ENCODE measurements around the gene VMP1. TPM values are rescaled to one million over a fixed set of nuclear protein-coding genes. Genes with fewer than 3 reads are reported as not detected.
"Not testable (repeated sequence)": the region's sequence is repeated elsewhere in the genome, so short reads cannot be mapped to it uniquely, and the experiment has no call there.

Gene VMP1
- total and polyA plus RNA-seq, 4 donors, result 43.3 to 507 (median 352) TPM

DNA sequence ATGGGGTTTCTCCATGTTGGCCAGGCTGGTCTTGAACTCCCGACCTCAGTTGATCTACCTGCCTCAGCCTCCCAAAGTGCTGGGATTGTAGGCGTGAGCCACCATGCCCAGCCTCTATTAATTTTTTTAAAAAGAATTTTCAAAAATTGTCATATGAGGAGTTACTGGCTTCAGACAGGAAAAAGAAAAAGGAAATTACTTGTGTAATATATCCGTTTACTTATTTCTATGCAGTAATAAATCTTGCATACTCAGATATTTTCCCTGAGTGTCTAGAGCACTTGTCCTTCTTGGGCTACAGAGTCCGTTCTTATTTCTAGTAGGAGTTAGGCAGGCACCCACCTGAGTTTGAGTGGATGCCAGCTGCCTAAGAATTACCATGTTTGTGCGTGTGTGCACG lies 85.8 kb downstream of the VMP1 start:
- no peaks in the 10 kb centered on the region for H3K9me3 ChIP-seq (ENCODE audit: control insufficient read depth, low read length)
- no peak overlapping the region for H3K27ac ChIP-seq (ENCODE audit: low read depth in 1 of 2, low read length in 2 of 2)
- ATAC-seq (ENCODE audit: low FRiP score) (no peak), DNase-seq (no peak)
- no peaks in the 10 kb centered on the region for H3K36me3 ChIP-seq (ENCODE audit: control insufficient read depth in 1 of 2, insufficient read depth in 2 of 2, low read length in 1 of 2)
- no peaks in the 10 kb centered on the region for H3K27me3 ChIP-seq (ENCODE audit: control insufficient read depth in 1 of 2, insufficient read depth in 2 of 2, low read length in 1 of 2)
- 79% methylated on average over 6 of the region's 6 CpGs; no CpG with 5 or more reads in 1 of the 2 donors for WGBS, 2 donors
- H3K4me3 ChIP-seq (ENCODE audit: low read length in 2 of 2), result no peak overlapping the region
- peaks cover 0 to 2% of the 10 kb centered on the region in 2 donors for H3K4me1 ChIP-seq (ENCODE audit: control insufficient read depth in 1 of 2, insufficient read depth in 2 of 2, low read length in 2 of 2)
- intact Hi-C loops (cut with DNase I), result no loop called here

DNA sequence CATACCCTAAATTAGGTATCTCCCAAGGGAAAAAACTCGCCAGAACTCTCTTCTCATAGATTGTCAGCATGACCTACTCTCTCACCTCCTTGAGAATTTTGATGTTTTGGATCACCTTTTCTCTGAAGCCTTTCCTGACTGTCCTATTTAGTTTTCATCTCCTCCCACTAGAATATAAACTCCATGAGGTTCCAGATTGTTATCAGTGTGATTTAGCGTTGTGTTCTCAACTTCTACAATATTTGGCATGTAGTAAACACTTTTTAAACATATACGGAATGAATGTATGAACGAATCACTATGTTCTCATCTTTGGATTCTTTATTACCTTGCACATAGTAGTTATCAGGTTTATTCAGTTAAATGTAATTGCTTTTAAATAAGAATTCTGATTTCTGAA lies 88.7 kb downstream of the VMP1 start:
- intact Hi-C loops (cut with DNase I), result no loop called here
- DNase-seq (no peak), ATAC-seq (ENCODE audit: low FRiP score) (no peak)
- Histone ChIP-seq H3K4me1 (ENCODE audit: control insufficient read depth in 1 of 2, insufficient read depth in 2 of 2, low read length in 2 of 2) (peaks cover 0 to 2% of the 10 kb centered on the region in 2 donors), H3K27me3 (ENCODE audit: control insufficient read depth in 1 of 2, insufficient read depth in 2 of 2, low read length in 1 of 2) (no peaks in the 10 kb centered on the region), H3K27ac (ENCODE audit: low read depth in 1 of 2, low read length in 2 of 2) (no peak overlapping the region), H3K4me3 (ENCODE audit: low read length in 2 of 2) (no peak overlapping the region), H3K9me3 (ENCODE audit: control insufficient read depth, low read length) (no peaks in the 10 kb centered on the region), H3K36me3 (ENCODE audit: control insufficient read depth in 1 of 2, insufficient read depth in 2 of 2, low read length in 1 of 2) (no peaks in the 10 kb centered on the region)
- WGBS, 2 donors, result 75 to 79% methylated on average over 4 of the region's 4 CpGs

DNA sequence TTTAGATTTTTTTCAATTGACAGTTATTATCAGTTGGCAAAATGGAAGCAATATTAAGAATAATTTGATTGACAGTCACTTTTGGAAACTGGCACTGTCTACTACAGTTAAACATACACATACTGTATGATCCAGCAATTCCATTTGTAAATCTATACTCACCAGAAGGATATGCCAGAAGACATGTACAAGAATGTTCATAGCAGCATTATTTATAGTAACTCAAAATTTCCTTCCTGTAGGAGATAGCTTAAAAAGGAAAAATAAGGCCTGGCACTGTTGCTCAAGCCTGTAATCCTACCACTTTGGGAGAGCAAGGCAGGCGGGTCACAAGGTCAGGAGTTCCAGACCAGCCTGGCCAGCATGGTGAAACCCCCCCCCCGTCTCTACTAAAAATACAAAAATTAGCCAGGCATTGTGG lies 89.3 kb downstream of the VMP1 start:
- H3K36me3 ChIP-seq (ENCODE audit: control insufficient read depth in 1 of 2, insufficient read depth in 2 of 2, low read length in 1 of 2), result no peaks in the 10 kb centered on the region
- H3K27ac ChIP-seq (ENCODE audit: low read depth in 1 of 2, low read length in 2 of 2), result peak overlapping the region in 1 of 2 donors; percentile 63
- H3K4me3 ChIP-seq (ENCODE audit: low read length in 2 of 2), result no peak overlapping the region
- ATAC-seq (ENCODE audit: low FRiP score) (no peak), DNase-seq (no peak)
- H3K9me3 ChIP-seq (ENCODE audit: control insufficient read depth, low read length), result no peaks in the 10 kb centered on the region
- 21 to 29% methylated on average over 2 of the region's 2 CpGs for WGBS, 2 donors
- intact Hi-C loops (cut with DNase I), result no loop called here
- H3K27me3 ChIP-seq (ENCODE audit: control insufficient read depth in 1 of 2, insufficient read depth in 2 of 2, low read length in 1 of 2), result no peaks in the 10 kb centered on the region
- H3K4me1 ChIP-seq (ENCODE audit: control insufficient read depth in 1 of 2, insufficient read depth in 2 of 2, low read length in 2 of 2), result peaks cover 0 to 2% of the 10 kb centered on the region in 2 donors

DNA sequence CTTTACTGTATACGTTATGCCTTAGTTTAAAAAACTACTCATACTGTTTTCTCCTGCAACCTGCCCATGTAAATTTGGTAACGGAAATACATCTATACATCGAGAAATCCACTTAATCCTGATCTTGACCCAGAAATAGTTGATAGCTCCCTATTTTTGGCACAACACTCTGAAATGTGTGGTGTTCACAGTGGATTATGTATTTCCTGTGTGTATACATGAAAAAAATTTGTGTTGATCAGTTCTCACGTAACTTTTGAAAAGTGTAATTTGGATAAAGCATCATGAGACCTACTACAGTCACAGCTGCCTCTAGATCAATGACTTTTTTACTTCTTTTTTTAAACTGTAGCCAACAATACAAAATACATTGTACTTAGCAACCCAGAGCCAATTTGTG lies 90.7 kb downstream of the VMP1 start:
- WGBS, 2 donors, result 83 to 88% methylated on average over 4 of the region's 4 CpGs

DNA sequence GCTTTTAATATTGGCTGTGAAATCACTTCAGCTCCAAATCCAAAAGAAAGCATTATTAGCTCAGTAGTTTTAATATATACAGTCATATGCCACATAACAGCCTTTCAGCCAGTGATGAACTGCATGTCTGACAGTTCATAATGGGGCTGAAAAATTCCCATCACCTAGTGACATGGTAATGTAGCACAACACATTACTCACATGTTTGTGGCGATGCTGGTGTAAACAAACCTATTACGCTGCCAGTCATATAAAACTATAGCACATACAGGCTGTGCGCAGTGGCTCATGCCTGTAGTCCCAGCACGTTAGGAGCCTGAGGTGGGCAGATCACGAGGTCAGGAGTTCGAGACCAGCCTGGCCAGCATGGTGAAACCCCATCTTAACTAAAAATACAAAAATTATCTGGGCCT lies 93.1 kb downstream of the VMP1 start:
- Histone ChIP-seq H3K4me3 (ENCODE audit: low read length in 2 of 2) (no peak overlapping the region), H3K27me3 (ENCODE audit: control insufficient read depth in 1 of 2, insufficient read depth in 2 of 2, low read length in 1 of 2) (no peaks in the 10 kb centered on the region), H3K4me1 (ENCODE audit: control insufficient read depth in 1 of 2, insufficient read depth in 2 of 2, low read length in 2 of 2) (peaks cover 0 to 2% of the 10 kb centered on the region in 2 donors), H3K27ac (ENCODE audit: low read depth in 1 of 2, low read length in 2 of 2) (no peak overlapping the region), H3K9me3 (ENCODE audit: control insufficient read depth, low read length) (no peaks in the 10 kb centered on the region), H3K36me3 (ENCODE audit: control insufficient read depth in 1 of 2, insufficient read depth in 2 of 2, low read length in 1 of 2) (no peaks in the 10 kb centered on the region)
- no peak for ATAC-seq (ENCODE audit: low FRiP score)
- DNase-seq, result no peak
- 91 to 97% methylated on average over 6 of the region's 6 CpGs for WGBS, 2 donors
- intact Hi-C loops (cut with DNase I), result no loop called here

More for the DNA sequence above, 90.7 kb downstream of the VMP1 start:
- H3K4me1 ChIP-seq (ENCODE audit: control insufficient read depth in 1 of 2, insufficient read depth in 2 of 2, low read length in 2 of 2), result peaks cover 0 to 2% of the 10 kb centered on the region in 2 donors
- H3K27ac ChIP-seq (ENCODE audit: low read depth in 1 of 2, low read length in 2 of 2), result no peak overlapping the region
- DNase-seq, result no peak
- intact Hi-C loops (cut with DNase I), result no loop called here
- H3K9me3 ChIP-seq (ENCODE audit: control insufficient read depth, low read length), result no peaks in the 10 kb centered on the region
- no peak for ATAC-seq (ENCODE audit: low FRiP score)
- no peaks in the 10 kb centered on the region for H3K36me3 ChIP-seq (ENCODE audit: control insufficient read depth in 1 of 2, insufficient read depth in 2 of 2, low read length in 1 of 2)
- no peak overlapping the region for H3K4me3 ChIP-seq (ENCODE audit: low read length in 2 of 2)
- no peaks in the 10 kb centered on the region for H3K27me3 ChIP-seq (ENCODE audit: control insufficient read depth in 1 of 2, insufficient read depth in 2 of 2, low read length in 1 of 2)

DNA sequence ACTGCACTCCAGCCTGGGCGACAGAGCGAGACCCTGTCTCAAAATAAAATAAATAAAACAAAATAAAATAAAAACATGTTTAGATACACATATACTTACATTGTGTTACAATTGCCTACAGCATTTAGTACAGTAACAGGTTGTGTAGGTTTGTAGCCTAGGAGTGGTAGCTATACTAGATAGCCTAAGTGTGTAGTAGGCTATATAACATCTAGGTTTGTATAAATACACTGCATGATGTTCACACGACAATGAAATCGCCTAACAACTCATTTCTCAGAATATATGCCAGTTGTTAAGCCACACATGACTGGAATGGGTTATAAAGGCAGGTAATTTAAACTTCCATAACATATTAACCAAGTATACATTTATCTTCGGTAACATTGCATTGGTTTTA lies 94.7 kb downstream of the VMP1 start:
- Histone ChIP-seq H3K4me1 (ENCODE audit: control insufficient read depth in 1 of 2, insufficient read depth in 2 of 2, low read length in 2 of 2) (peaks cover 0 to 2% of the 10 kb centered on the region in 2 donors), H3K4me3 (ENCODE audit: low read length in 2 of 2) (no peak overlapping the region), H3K9me3 (ENCODE audit: control insufficient read depth, low read length) (no peaks in the 10 kb centered on the region), H3K36me3 (ENCODE audit: control insufficient read depth in 1 of 2, insufficient read depth in 2 of 2, low read length in 1 of 2) (no peaks in the 10 kb centered on the region), H3K27ac (ENCODE audit: low read depth in 1 of 2, low read length in 2 of 2) (no peak overlapping the region), H3K27me3 (ENCODE audit: control insufficient read depth in 1 of 2, insufficient read depth in 2 of 2, low read length in 1 of 2) (no peaks in the 10 kb centered on the region)
- WGBS, 2 donors, result 97 to 98% methylated on average over 5 of the region's 5 CpGs
- intact Hi-C loops (cut with DNase I), result no loop called here
- DNase-seq, result no peak
- ATAC-seq (ENCODE audit: low FRiP score), result no peak

DNA sequence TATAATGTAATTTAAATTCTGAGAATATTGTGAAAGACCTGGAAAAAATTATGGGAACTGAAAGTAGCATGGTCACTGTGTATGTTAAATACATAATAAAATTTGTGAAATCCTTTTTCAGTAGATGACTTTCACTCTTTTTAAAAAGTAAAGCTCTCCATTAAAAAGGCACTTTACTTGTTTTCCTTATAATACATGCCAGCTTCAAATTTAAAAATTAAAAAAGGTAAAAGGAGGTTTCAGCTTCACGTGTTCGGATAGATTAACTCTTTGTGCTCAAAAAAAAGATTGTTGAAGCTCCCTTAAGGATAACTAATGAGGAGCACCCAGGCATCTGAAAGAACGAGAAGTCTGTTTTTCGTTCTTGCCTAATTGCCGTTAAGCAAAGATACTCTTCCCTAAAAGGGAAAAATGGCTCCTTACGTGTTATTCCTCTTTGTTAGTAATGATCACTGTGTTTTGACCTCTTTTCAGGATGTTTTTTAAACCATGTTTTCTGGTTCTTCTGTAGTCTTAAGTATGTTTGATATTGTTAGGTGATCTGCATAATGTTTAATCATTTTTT lies 97.5 kb downstream of the VMP1 start:
- no peaks in the 10 kb centered on the region for H3K4me1 ChIP-seq (ENCODE audit: control insufficient read depth in 1 of 2, insufficient read depth in 2 of 2, low read length in 2 of 2)
- 16% methylated on average over 6 of the region's 6 CpGs for WGBS, 2 donors
- H3K27me3 ChIP-seq (ENCODE audit: control insufficient read depth in 1 of 2, insufficient read depth in 2 of 2, low read length in 1 of 2), result no peaks in the 10 kb centered on the region
- H3K9me3 ChIP-seq (ENCODE audit: control insufficient read depth, low read length), result no peaks in the 10 kb centered on the region
- DNase-seq (no peak), ATAC-seq (ENCODE audit: low FRiP score) (no peak)
- H3K27ac ChIP-seq (ENCODE audit: low read depth in 1 of 2, low read length in 2 of 2), result no peak overlapping the region
- intact Hi-C loops (cut with DNase I), result no loop called here
- H3K4me3 ChIP-seq (ENCODE audit: low read length in 2 of 2), result peak overlapping the region; percentile 22 to 87
- H3K36me3 ChIP-seq (ENCODE audit: control insufficient read depth in 1 of 2, insufficient read depth in 2 of 2, low read length in 1 of 2), result no peaks in the 10 kb centered on the region

DNA sequence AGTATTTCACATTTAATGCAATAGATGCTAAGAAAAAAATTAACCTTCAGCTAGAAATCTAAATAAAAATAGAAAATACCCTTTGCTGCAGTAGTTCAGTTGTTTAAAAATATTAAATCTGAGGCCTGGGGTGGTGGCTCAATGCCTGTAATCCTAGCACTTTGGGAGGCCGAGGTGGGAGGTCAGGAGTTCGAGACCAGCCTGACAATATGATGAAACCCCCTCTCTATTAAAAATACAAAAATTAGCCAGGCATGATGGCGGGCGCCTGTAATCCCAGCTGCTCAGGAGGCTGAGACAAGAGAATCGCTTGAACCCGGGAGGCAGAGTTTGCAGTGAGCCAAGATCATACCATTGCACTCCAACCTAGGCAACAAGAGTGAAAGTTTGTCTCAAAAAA lies 98.9 kb downstream of the VMP1 start:
- H3K4me3 ChIP-seq (ENCODE audit: low read length in 2 of 2); DNase-seq; H3K36me3 ChIP-seq (ENCODE audit: control insufficient read depth in 1 of 2, insufficient read depth in 2 of 2, low read length in 1 of 2); H3K27me3 ChIP-seq (ENCODE audit: control insufficient read depth in 1 of 2, insufficient read depth in 2 of 2, low read length in 1 of 2); H3K9me3 ChIP-seq (ENCODE audit: control insufficient read depth, low read length); ATAC-seq (ENCODE audit: low FRiP score); H3K4me1 ChIP-seq (ENCODE audit: control insufficient read depth in 1 of 2, insufficient read depth in 2 of 2, low read length in 2 of 2); intact Hi-C loops (cut with DNase I); H3K27ac ChIP-seq (ENCODE audit: low read depth in 1 of 2, low read length in 2 of 2): not testable (repeated sequence)
- WGBS, 2 donors, result 95 to 96% methylated on average over 6 of the region's 6 CpGs

DNA sequence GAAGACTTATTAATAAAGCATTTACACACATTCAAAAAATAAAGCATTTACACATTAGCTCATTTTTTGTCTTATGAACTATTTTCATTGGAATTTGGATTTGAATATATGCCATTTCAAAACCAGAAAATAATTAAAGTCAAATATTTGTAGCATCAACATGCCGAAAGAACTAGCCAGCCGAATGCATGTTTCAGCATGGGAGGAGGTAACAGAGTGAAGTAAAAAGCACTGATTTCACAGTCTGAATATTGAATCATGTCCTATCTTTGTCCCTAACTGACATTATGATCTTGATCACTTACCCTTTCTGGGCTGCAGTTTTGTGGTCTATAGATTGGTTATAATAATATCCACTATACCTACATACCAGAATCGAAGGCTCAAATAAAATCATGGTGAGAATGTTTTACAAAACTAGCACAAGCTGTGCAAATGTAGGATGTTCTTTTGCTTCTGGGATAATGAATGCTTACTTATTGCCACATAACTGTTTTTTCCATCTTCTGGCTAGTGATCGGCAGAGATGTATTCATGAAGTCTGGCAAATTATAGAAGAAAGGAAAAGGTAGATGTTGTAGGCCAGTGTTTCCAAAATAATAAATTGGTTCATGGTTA lies 100.5 kb downstream of the VMP1 start:
- 20% methylated on average over 4 of the region's 4 CpGs for whole genome bisulfite sequencing, 2 donors
- Histone ChIP-seq H3K27ac (ENCODE audit: low read depth in 1 of 2, low read length in 2 of 2) (peak overlapping the region in 1 of 2 donors; percentile 28), H3K4me3 (ENCODE audit: low read length in 2 of 2) (peak overlapping the region in 1 of 2 donors; percentile 26), H3K4me1 (ENCODE audit: control insufficient read depth in 1 of 2, insufficient read depth in 2 of 2, low read length in 2 of 2) (no peaks in the 10 kb centered on the region), H3K9me3 (ENCODE audit: control insufficient read depth, low read length) (no peaks in the 10 kb centered on the region), H3K36me3 (ENCODE audit: control insufficient read depth in 1 of 2, insufficient read depth in 2 of 2, low read length in 1 of 2) (no peaks in the 10 kb centered on the region), H3K27me3 (ENCODE audit: control insufficient read depth in 1 of 2, insufficient read depth in 2 of 2, low read length in 1 of 2) (no peaks in the 10 kb centered on the region)
- DNase-seq (no peak), ATAC-seq (ENCODE audit: low FRiP score) (no peak)
- intact Hi-C loops (cut with DNase I), result no loop called here
